DMS53 (cell line): Measurements from ENCODE around the gene GALNT16.
"Not testable (repeated sequence)": the region's sequence is repeated elsewhere in the genome, so short reads cannot be mapped to it uniquely, and the experiment has no call there.

Source experiments
- DNase-seq: peaks from one replicate; lab custom pipeline; 2025; lab: John Stamatoyannopoulos, UW

The GALNT16 gene

DNA sequence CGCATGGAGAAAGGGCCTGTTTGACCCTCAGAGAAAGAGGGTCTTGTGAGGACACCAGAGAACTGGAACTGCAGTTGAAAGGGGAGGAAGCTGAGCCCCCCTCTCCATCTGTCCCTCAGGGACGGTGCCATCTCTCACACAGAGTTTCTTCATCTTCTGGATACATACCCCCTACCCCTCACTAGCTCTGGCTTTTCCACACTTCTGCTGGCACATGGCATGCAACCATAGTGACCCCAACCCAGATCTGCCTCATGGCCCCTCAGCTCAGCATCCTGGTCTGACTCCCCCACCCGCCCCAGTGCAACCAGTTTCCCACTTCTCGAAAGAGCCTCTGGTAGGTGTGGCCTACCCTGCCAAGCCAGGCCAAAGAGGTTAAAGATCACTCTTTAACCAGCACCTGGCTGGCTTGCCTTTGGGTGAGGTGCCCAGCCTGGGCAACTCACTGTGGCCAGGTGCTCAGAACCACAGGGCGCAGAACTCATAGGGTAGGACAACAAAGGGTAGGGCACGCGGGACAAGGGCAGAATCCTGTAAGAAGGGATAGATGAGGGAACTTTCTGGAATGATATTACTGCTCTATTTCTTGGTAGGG lies 25.8 kb downstream of the GALNT16 start:
- no peak for DNase-seq

GRCh38 chr14:69287098-69288010 lies 27.4 kb downstream of the GALNT16 start:
- DNase-seq: no peak

DNA sequence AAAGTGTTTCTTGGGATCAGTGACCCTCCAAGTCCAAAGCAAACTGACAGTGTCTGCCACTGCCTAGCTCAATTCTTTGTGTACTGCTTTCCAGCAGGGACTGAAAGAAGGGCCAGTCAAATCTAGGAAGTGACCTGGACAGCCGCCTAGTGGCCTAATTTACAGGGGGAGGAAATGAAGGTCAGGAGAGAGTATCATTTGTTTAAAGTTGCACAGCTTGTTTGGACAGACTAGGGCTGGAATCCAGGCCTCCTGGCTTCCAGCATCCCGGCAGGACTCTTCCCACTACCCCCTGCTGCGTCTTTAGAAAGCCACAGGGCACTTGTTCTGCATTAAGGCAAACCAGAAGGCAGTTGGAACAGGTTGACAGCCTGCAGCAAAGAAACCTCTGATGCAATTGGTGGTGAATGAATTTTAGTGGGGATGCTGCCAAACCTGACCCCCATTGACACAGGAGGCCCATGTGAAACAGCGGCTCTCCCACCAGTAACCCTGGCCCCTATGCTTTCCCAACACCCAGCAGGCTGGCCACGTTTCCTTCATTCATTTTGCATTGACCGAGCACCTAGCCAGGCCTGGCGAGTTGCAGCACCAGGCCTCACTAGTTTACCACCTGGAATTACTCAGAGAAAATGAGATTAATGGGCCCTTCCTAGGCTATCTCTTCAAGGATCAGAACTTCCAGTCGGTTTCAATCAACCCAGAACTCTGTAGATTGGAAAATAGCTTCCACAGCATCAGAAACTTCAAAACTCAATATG lies 28.2 kb downstream of the GALNT16 start:
- DNase-seq: peak; percentile 24

DNA sequence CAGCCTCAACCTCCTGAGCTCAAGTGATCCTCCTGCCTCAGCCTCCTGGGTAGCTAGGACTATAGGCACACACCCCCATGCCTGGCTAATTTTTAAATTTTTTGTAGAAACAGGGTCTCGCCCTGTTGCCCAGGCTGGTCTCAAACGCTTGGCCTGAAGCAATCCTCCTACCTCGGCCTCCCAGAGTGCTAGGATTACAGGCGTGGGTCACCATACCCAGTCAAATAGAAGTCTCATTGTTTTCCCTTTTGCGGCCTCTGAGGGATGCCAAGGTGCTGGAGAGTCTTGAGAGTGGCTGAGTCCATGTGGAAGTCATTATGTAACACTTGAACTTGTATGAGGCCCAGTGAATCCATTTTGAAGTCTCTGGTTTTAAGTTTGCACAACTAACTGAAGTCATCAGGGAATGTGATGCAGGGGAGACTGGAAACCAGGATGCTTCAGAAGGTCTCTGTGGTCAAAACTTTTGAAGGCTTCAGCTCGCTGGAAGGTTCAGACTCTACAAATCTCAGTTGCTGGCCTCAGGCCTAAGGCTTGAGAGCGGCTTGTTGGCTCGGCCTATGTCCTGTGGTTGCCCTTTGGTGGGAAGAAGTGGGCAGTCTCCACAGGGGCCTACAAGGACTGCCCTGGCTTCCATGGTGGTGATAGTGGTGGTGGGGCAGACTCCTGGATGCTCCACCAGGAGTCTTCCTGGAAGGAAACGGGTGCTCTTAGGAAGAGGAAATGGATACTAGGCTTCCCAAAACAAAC lies 29.2 kb downstream of the GALNT16 start:
- DNase-seq: no peak

GRCh38 chr14:69289811-69290520 lies 30.0 kb downstream of the GALNT16 start:
- no peak for DNase-seq

DNA sequence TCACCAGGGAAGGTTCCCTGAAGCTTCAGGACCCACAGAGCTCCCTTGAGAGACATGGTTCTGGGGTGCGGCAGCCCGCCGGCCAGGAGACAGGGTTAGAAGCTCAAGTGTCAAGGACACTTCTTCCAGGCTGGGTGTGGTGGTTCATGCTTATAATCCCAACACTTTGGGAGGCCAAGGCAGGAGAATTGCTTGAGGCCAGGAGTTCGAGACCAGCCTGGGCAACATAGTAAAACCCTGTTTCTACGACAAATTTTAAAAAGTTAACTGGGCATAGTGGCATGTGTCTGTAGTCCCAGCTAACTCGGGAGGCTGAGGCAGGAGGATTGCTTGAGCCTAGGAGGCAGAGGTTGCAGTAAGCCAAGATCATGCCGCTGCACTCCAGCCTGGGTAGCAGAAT lies 30.9 kb downstream of the GALNT16 start:
- not testable (repeated sequence) for DNase-seq

GRCh38 chr14:69291396-69291795 lies 31.4 kb downstream of the GALNT16 start:
- no peak for DNase-seq

GRCh38 chr14:69291891-69292561 lies 32.1 kb downstream of the GALNT16 start:
- no peak for DNase-seq

DNA sequence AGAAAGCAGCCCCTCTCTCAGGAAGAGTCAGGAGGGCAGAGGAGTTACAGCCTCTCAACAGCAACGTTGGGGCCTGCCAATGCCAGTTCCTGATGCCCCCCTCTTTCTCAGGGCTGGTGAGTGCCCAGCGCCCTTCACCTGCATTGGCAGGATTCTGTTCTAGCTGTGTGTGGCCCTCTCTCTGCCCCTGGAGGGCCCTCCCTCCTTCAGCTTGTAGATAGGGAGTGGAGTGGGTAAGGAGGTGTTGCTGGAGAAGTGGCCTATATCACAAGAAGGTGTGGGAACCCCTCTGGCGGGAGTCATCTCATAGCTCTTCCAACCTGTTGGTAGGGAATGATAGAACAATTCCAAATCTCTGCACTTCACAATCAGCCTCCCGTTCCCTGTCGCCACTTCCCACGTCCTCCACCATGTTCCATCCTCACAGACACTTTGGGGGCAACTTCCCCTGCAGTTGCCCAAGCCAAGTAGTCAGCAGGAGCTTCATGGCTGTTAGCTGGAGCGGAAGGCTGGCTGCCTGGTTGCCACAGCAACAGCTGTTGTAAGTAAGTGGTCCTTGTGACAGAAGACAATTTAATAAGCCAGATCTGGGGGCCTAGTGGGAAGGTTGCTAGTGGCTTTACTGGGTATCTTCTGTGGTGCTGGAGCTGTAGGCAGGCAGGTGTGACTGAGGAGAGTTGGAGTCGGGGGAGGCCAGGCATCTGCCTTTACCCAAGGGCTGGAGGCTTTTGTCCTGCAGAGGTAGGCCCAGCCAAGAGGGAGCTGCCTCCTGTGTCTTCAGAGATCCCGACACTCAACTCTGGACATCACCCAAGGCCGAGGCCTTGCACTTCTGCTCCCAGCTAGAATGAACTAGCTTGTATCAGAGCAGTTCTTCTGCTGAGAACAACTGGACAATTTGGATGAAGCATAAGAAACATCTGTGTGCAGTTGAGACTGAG lies 38.4 kb downstream of the GALNT16 start:
- DNase-seq: peak; percentile 4

- DNase-seq: no peak
These were observed 39.5 kb downstream of the GALNT16 start for GRCh38 chr14:69299286-69300035.

GRCh38 chr14:69300601-69301221 lies 40.8 kb downstream of the GALNT16 start:
- no peak for DNase-seq

DNA sequence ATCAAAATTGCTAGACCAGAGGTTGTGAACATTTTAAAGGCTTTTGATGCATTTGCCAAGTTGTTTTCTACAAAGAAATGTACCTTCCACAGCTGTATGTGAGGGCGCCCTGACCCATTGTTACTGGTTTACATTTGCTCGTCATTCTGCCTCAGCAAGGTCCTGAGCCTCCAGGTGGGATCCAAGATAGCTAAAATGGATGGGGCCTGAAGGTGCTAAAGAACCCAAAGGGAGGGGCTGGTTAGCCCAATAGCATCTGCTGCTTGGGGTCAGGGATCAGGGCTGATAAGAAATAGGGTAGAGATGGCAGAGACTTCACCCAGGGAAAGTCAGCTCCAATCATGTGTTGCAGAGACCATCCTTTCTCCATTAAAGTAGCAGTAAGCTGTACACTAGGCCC lies 43.1 kb downstream of the GALNT16 start:
- no peak for DNase-seq

GRCh38 chr14:69312608-69313007 lies 52.6 kb downstream of the GALNT16 start:
- no peak for DNase-seq

- no peak for DNase-seq
These were observed 53.2 kb downstream of the GALNT16 start for GRCh38 chr14:69313176-69313575.

DNA sequence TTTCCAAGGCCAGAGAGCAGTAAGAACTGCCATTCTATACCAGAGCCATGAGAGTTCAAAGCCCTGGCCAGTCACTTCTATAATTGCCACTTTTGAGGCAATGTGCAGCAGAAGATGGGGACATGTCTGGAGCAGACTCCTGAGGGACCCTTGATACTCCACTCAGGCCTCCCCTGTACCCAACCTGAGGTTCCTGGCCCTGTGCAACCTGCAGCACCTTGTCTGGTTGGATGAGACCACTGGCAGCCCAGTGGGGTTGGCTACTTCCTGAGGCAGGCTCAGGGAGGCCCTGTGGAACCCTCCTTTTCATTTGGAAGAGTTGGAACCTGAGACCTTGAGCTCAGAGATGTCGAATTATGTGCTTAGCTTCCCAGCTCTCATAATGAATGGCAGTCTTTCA lies 54.4 kb downstream of the GALNT16 start:
- DNase-seq: no peak

DNA sequence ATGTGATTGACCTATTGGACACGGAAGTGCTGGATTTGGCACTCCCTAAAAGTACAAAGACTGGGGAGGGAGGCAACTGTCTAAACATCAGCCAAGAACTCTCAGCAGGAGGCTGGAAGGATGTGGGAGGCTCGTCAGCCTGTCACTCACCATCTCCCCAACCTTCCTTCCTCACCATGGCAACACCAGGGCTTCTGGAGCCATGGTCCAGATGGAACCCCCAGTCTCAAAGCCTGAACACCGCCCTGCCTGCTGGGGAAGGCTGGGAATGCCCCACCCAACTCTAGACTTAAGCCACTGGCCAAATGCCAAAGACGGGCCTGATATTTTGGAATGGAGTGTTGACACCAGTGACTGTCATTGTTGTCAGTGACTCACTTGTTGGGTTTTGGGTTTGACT lies 55.3 kb downstream of the GALNT16 start:
- DNase-seq: no peak

GRCh38 chr14:69316449-69317101 lies 56.6 kb downstream of the GALNT16 start:
- no peak for DNase-seq
